Endodermal cell (in vitro differentiated cells): ENCODE data around the gene RNF130. TPM values are rescaled to one million over a fixed set of nuclear protein-coding genes. Genes with fewer than 3 reads are reported as not detected.

Experiments
- DNase-seq: peaks from one replicate; pipeline ENCODE4 v3.0.0-alpha.2; 2017
- H3K27ac ChIP-seq: 2 replicates; pipeline ENCODE4 v1.5.1; 2013; ENCODE audit warnings: mild to moderate bottlenecking, low read depth, low read length, moderate library complexity
- H3K27me3 ChIP-seq: 2 replicates; pipeline ENCODE4 v1.6.1; 2013; ENCODE audit warnings: mild to moderate bottlenecking, low read length, moderate library complexity; ENCODE audit not compliant: insufficient read depth, control insufficient read depth, poor library complexity, severe bottlenecking
- H3K36me3 ChIP-seq: 2 replicates; pipeline ENCODE4 v1.7.0; 2013; ENCODE audit warnings: mild to moderate bottlenecking, low read length, moderate library complexity; ENCODE audit not compliant: control insufficient read depth, insufficient read depth
- H3K4me1 ChIP-seq: one replicate; pipeline ENCODE4 v1.7.0; 2013; ENCODE audit warnings: low read length; ENCODE audit not compliant: control insufficient read depth, insufficient read depth
- H3K4me3 ChIP-seq: 2 replicates; pipeline ENCODE4 v1.5.1; 2013; ENCODE audit warnings: mild to moderate bottlenecking, low read length, moderate library complexity
- H3K9ac ChIP-seq: 2 replicates; pipeline ENCODE4 v1.6.1; 2013; ENCODE audit warnings: mild to moderate bottlenecking, low read length, moderate library complexity; ENCODE audit not compliant: poor library complexity, severe bottlenecking; ENCODE audit errors: extremely low read depth
- H3K9me3 ChIP-seq: 2 replicates; pipeline ENCODE4 v1.6.1; 2013; ENCODE audit warnings: mild to moderate bottlenecking, low read length, moderate library complexity; ENCODE audit not compliant: control insufficient read depth
- H3K27ac Mint-ChIP-seq: 2 replicates; pipeline ENCODE4 v1.8.0; 2020; ENCODE audit warnings: mixed read lengths
- H3K27me3 Mint-ChIP-seq: 2 replicates; pipeline ENCODE4 v1.8.0; 2021; ENCODE audit warnings: mild to moderate bottlenecking, mixed read lengths; ENCODE audit not compliant: insufficient read depth
- H3K36me3 Mint-ChIP-seq: 2 replicates; pipeline ENCODE4 v1.8.0; 2020; ENCODE audit warnings: low read depth, mixed read lengths
- H3K4me1 Mint-ChIP-seq: 2 replicates; pipeline ENCODE4 v1.8.0; 2020; ENCODE audit warnings: mixed read lengths
- H3K4me3 Mint-ChIP-seq: 2 replicates; pipeline ENCODE4 v1.8.0; 2020; ENCODE audit warnings: mild to moderate bottlenecking, moderate library complexity, mixed read lengths
- H3K9me3 Mint-ChIP-seq: 2 replicates; pipeline ENCODE4 v1.8.0; 2020; ENCODE audit warnings: mild to moderate bottlenecking, mixed read lengths
- WGBS, 2 experiments: methylation state at CpG; one replicate each; pipeline versions ENCODE4 v1.1.5 to v1.1.7; 2013; ENCODE audit warnings: missing lambda C conversion rate in 2 of 2, mixed read lengths in 1 of 2; ENCODE audit not compliant: insufficient coverage in 1 of 2, insufficient read length in 1 of 2; 5-methylcytosine and 5-hydroxymethylcytosine counted together
- total RNA-seq, 2 donors: library from RNA; stranded (reverse); fragmentation: NEBNext Ultra II Directional in 1 of 2; extraction: Animal tissue kit (Norgen Biotek cat#: 25700) in 1 of 2; gene quantifications; 2 replicates in 1 of 2; 3 replicates in 1 of 2; pipeline ENCODE4 v1.2.1, GENCODE V29; 2021
- TF ChIP-seq, protein P1 (sequence below): fragments of 200-600 bp; sonication (generic); conservative IDR thresholded peaks from 2 replicates; pipeline ENCODE4 v1.5.0; 2021; ENCODE audit warnings: antibody characterized with exemption, mild to moderate bottlenecking

RNF130 gene
- total RNA-seq, 2 donors from 2014 or later = 64.7 to 74.4 TPM

DNA sequence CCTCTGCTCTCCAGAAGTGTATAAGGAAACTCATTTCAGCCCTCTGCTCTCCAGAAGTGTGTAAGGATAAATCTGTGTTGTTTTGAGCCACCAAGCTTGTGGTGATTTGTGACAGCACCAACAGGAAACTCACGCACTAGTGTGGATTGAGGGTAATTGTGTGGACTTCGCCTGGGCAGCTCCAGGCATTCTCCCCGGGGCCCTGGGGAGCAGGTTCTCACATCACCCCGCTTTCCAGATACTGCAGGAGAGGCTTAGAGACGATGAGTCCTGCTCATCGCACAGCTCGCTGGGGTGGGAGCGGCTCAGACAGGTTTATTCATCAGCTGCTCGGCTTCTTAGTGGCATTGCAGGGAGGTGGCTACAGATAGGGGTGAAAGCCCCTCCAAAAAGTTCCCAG lies 38.4 kb upstream of the RNF130 start:
- no peak overlapping the region for H3K4me3 Mint-ChIP-seq
- no peak overlapping the region for H3K27ac Mint-ChIP-seq
- no peaks in the 10 kb centered on the region for H3K36me3 ChIP-seq
- peaks cover 3% of the 10 kb centered on the region for H3K4me1 Mint-ChIP-seq
- H3K4me1 ChIP-seq = no peaks in the 10 kb centered on the region
- peaks cover 26% of the 10 kb centered on the region for H3K9me3 ChIP-seq
- no peak overlapping the region for H3K9ac ChIP-seq
- H3K36me3 Mint-ChIP-seq = no peaks in the 10 kb centered on the region
- H3K4me3 ChIP-seq = no peak overlapping the region
- TF ChIP-seq, protein P1, sequence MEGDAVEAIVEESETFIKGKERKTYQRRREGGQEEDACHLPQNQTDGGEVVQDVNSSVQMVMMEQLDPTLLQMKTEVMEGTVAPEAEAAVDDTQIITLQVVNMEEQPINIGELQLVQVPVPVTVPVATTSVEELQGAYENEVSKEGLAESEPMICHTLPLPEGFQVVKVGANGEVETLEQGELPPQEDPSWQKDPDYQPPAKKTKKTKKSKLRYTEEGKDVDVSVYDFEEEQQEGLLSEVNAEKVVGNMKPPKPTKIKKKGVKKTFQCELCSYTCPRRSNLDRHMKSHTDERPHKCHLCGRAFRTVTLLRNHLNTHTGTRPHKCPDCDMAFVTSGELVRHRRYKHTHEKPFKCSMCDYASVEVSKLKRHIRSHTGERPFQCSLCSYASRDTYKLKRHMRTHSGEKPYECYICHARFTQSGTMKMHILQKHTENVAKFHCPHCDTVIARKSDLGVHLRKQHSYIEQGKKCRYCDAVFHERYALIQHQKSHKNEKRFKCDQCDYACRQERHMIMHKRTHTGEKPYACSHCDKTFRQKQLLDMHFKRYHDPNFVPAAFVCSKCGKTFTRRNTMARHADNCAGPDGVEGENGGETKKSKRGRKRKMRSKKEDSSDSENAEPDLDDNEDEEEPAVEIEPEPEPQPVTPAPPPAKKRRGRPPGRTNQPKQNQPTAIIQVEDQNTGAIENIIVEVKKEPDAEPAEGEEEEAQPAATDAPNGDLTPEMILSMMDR = no peak
- 77 to 90% methylated on average over 5 to 9 of the region's 9 CpGs for WGBS, 2 experiments
- H3K27me3 Mint-ChIP-seq = no peaks in the 10 kb centered on the region
- no peak for DNase-seq
- no peak overlapping the region for H3K27ac ChIP-seq
- peaks cover 34% of the 10 kb centered on the region for H3K9me3 Mint-ChIP-seq
- no peaks in the 10 kb centered on the region for H3K27me3 ChIP-seq

DNA sequence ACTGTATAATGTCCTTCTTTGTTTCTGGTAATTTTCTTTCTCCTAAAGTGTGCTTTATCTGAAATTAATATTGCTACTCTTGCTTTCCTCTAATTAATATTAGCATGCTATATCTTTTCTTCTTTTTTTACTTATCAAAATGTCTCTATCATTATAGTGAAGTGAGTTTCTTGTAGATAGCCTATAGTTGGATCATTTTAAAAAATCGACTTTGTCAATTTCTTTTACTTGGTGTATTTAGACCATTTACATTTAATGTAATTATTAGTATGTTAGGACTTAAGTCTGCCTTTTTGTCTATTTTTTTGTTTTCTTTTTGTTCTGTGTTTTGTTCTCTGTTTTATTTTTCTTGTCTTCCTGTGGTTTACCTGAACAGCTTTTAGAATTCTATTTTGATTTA lies 35.4 kb upstream of the RNF130 start:
- H3K9me3 Mint-ChIP-seq = peaks cover 37% of the 10 kb centered on the region
- no peak overlapping the region for H3K4me3 Mint-ChIP-seq
- TF ChIP-seq, protein P1 = no peak
- DNase-seq = no peak
- H3K36me3 Mint-ChIP-seq = no peaks in the 10 kb centered on the region
- Histone ChIP-seq H3K4me3 (no peak overlapping the region), H3K9ac (no peak overlapping the region), H3K4me1 (no peaks in the 10 kb centered on the region), H3K27me3 (no peaks in the 10 kb centered on the region), H3K27ac (no peak overlapping the region), H3K9me3 (peaks cover 26% of the 10 kb centered on the region), H3K36me3 (no peaks in the 10 kb centered on the region)
- WGBS, 2 experiments = 100% methylated on average over 1 of the region's 1 CpG; no CpG with 5 or more reads in 1 of the 2 experiments
- H3K4me1 Mint-ChIP-seq = peaks cover 3% of the 10 kb centered on the region
- no peak overlapping the region for H3K27ac Mint-ChIP-seq
- H3K27me3 Mint-ChIP-seq = peaks cover 4% of the 10 kb centered on the region

DNA sequence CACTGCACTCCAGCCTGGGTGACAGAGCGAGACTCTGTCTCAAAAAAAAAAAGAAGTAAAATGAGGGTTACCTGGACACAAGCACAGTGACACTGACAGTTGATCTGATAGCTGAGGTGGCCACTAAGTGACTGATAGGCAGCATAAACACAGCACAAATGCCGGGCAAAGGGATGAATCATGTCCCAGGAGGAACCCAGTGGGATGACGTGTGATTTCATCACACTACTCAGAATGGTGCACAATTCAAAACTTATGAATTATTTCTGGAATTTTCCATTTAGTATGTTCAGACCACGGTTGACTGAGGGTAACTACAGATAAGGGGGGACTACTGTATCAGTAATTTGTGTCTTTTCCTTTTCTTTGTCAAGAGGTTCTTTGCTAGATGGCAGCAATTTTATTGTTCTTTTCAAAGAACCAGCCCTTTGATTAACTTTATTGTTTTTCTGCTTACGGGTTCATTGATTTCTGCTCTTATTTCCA lies 34.3 kb upstream of the RNF130 start:
- Mint-ChIP-seq H3K4me3 (no peak overlapping the region), H3K27ac (no peak overlapping the region), H3K36me3 (no peaks in the 10 kb centered on the region), H3K4me1 (no peaks in the 10 kb centered on the region), H3K9me3 (peaks cover 37% of the 10 kb centered on the region), H3K27me3 (peaks cover 4% of the 10 kb centered on the region)
- Histone ChIP-seq H3K36me3 (no peaks in the 10 kb centered on the region), H3K9ac (no peak overlapping the region), H3K9me3 (peaks cover 26% of the 10 kb centered on the region), H3K4me1 (no peaks in the 10 kb centered on the region), H3K27ac (no peak overlapping the region), H3K27me3 (no peaks in the 10 kb centered on the region), H3K4me3 (no peak overlapping the region)
- DNase-seq = no peak
- TF ChIP-seq, protein P1 = no peak
- WGBS, 2 experiments = 94 to 96% methylated on average over 3 to 5 of the region's 5 CpGs
